K562 (cell line): ENCODE data around the gene RGS13. TPM values are rescaled to one million over a fixed set of nuclear protein-coding genes. Genes with fewer than 3 reads are reported as not detected.

ENCODE experiments used
- ATAC-seq: fragments of 200-7000 bp; cut with Tn5 transposase; 3 replicates; pipeline ENCODE4 v1.9.1; 2020; ENCODE audit warnings: moderate library complexity
- BruUV-seq: library from RNA; stranded (reverse); fragments of 400-500 nt; replicated peaks from 2 replicates; lab custom pipeline; 2021; lab: Mats Ljungman, UMichigan
- CTCF ChIA-PET: fragments of 300-600 bp; formaldehyde crosslinking; extraction: SDS; loops from one replicate; lab custom pipeline; 2021; ENCODE audit warnings: low intra/inter-chr PET ratio; lab: Yijun Ruan, JAX
- POLR2A ChIA-PET: fragments of 300-600, 350-650 bp; sonication (Branson Sonifier 250); formaldehyde crosslinking; extraction: SDS; loops from one replicate; lab custom pipeline; 2021; ENCODE audit warnings: antibody characterized with exemption, inconsistent platforms; lab: Yijun Ruan, JAX
- DNase-seq, 4 experiments: peaks; one replicate each; pipeline versions ENCODE4 v3.0.0 to v3.0.0-alpha.2; 2011 to 2018; ENCODE audit warnings: low spot score in 3 of 4, mixed read lengths in 3 of 4; ENCODE audit errors: extremely low read depth in 1 of 4
- FAIRE-seq: peaks from 2 replicates; lab custom pipeline; 2011; peaks lifted over from hg19 to GRCh38; lab: Jason Lieb, UNC
- H2AFZ ChIP-seq: 2 replicates; pipeline ENCODE4 v1.6.0; 2011; ENCODE audit warnings: low read depth, low read length, control low read depth, inconsistent platforms
- H3K27ac ChIP-seq: fragments of 200-600 bp; 3 replicates; pipeline ENCODE4 v1.8.0; 2011; ENCODE audit warnings: low read depth, mild to moderate bottlenecking, control low read depth, inconsistent platforms, low read length, moderate library complexity, mixed read lengths; ENCODE audit errors: extremely low read depth
- H3K27me3 ChIP-seq, 2 experiments: fragments of 300-600 bp in 1 of 2; 2 replicates in 1 of 2; 3 replicates in 1 of 2; pipeline versions ENCODE4 v1.6.0 to v1.8.0; 2011; ENCODE audit warnings: inconsistent platforms in 2 of 2, low read length in 2 of 2, mild to moderate bottlenecking in 1 of 2, mixed read lengths in 1 of 2, moderate library complexity in 1 of 2; ENCODE audit not compliant: control insufficient read depth in 2 of 2, insufficient read depth in 2 of 2
- H3K36me3 ChIP-seq: fragments of 300-600 bp; 3 replicates; pipeline ENCODE4 v1.8.0; 2011; ENCODE audit warnings: mild to moderate bottlenecking, low read length, inconsistent platforms; ENCODE audit not compliant: control insufficient read depth, insufficient read depth
- H3K4me1 ChIP-seq, 2 experiments: fragments of 200-600 bp in 1 of 2; replicated peaks in 1 of 2; 2 replicates in 1 of 2; 3 replicates in 1 of 2; pipeline versions ENCODE4 v1.5.1 to v1.8.0; 2011; ENCODE audit warnings: inconsistent platforms in 2 of 2, low read length in 2 of 2, mild to moderate bottlenecking in 1 of 2, mixed read lengths in 1 of 2, moderate library complexity in 1 of 2; ENCODE audit not compliant: control insufficient read depth in 2 of 2, insufficient read depth in 2 of 2
- H3K4me2 ChIP-seq: 2 replicates; pipeline ENCODE4 v1.6.1; 2011; ENCODE audit warnings: low read length, control low read depth, inconsistent platforms, mixed read lengths; ENCODE audit not compliant: insufficient read depth
- H3K4me3 ChIP-seq: fragments of 200-600 bp; sonication (generic), shearing (Covaris generic); 2 replicates; pipeline ENCODE4 v1.5.1; 2016; ENCODE audit warnings: control low read depth, inconsistent platforms
- H3K79me2 ChIP-seq: fragments of 200-600 bp; 3 replicates; pipeline ENCODE4 v1.8.0; 2011; ENCODE audit warnings: low read length, inconsistent platforms; ENCODE audit not compliant: control insufficient read depth, insufficient read depth
- H3K9ac ChIP-seq, 2 experiments: 2 replicates each; pipeline versions ENCODE4 v1.6.0 to v1.6.1; 2011; ENCODE audit warnings: low read depth in 2 of 2, low read length in 2 of 2, control low read depth in 1 of 2, inconsistent platforms in 1 of 2, mild to moderate bottlenecking in 1 of 2, mixed read lengths in 1 of 2; ENCODE audit not compliant: insufficient read depth in 1 of 2
- H3K9me1 ChIP-seq: one replicate; pipeline ENCODE4 v1.6.0; 2011; ENCODE audit warnings: inconsistent platforms, mild to moderate bottlenecking, low read length, moderate library complexity; ENCODE audit not compliant: control insufficient read depth, insufficient read depth
- H3K9me3 ChIP-seq: replicated peaks from 2 replicates; pipeline ENCODE4 v1.5.1; 2011; ENCODE audit warnings: low read depth, low read length, inconsistent platforms; ENCODE audit not compliant: control insufficient read depth, insufficient read depth
- H4K20me1 ChIP-seq: replicated peaks from 2 replicates; pipeline ENCODE4 v1.6.1; 2011; ENCODE audit warnings: low read length, inconsistent platforms, mixed read lengths; ENCODE audit not compliant: control insufficient read depth, insufficient read depth
- EP300 ChIP-seq: IDR thresholded peaks from 2 replicates; pipeline ENCODE4 v1.6.1; 2012; ENCODE audit warnings: low read length, improper control_type of control experiment
- FOXA3 ChIP-seq, 2 experiments: fragments of 450-650 bp in 1 of 2; sonication (generic) in 1 of 2; formaldehyde crosslinking; IDR thresholded peaks in 1 of 2; conservative IDR thresholded peaks in 1 of 2; 2 replicates each; pipeline versions ENCODE4 v1.4.0 to v1.8.0; 2020 to 2022; ENCODE audit warnings: mild to moderate bottlenecking in 2 of 2, missing genetic modification reagents in 1 of 2
- SMARCE1 ChIP-seq: fragments of 450-650 bp; IDR thresholded peaks from 2 replicates; pipeline ENCODE4 v1.7.1; 2016; ENCODE audit warnings: mild to moderate bottlenecking
- ZBTB1 ChIP-seq: sonication (generic); formaldehyde crosslinking; IDR thresholded peaks from 2 replicates; pipeline ENCODE4 v1.8.1; 2023; ENCODE audit warnings: missing genetic modification reagents, low read depth, mild to moderate bottlenecking, borderline replicate concordance
- WGBS: fragments of 100-300 bp; shearing (Covaris generic); methylation state at CpG from one replicate; pipeline ENCODE4 v1.1.6; 2016; ENCODE audit warnings: low coverage, mixed read lengths; ENCODE audit not compliant: insufficient coverage; ENCODE audit errors: missing lambda C conversion rate; 5-methylcytosine and 5-hydroxymethylcytosine counted together
- in situ Hi-C: fragments of 300-500 bp; cut with MboI; formaldehyde crosslinking; loops from 4 replicates; pipeline ENCODE4 v1.15.0; 2018; ENCODE audit warnings: inconsistent platforms, mixed read lengths
- intact Hi-C: fragments of 100-400 bp; cut with micrococcal nuclease; formaldehyde crosslinking; loops from 2 replicates; pipeline ENCODE4 v1.14.2; 2022
- polyA plus RNA-seq, 8 experiments: library from polyadenylated mRNA; depleted of rRNA in 4 of 8; stranded (reverse) in 5 of 8; unstranded in 3 of 8; fragments of >200 nt; fragmentation: Nextera tagmentation in 2 of 8; fragmentation: Illumina TruSeq in 1 of 8; extraction: Ambion mirVana in 2 of 8; extraction: Trizol in 1 of 8; gene quantifications; 2 replicates each; pipeline versions ENCODE4 v1.2.1 to v1.2.3, GENCODE V29; 2011 to 2014; ENCODE audit warnings: inconsistent platforms in 1 of 8, missing spikeins in 1 of 8
- total RNA-seq, 7 experiments: library from RNA; depleted of rRNA in 6 of 7; stranded (reverse); fragments of >200 nt in 6 of 7; fragmentation: Illumina TruSeq in 2 of 7; extraction: Trizol in 2 of 7; gene quantifications; 2 replicates each; pipeline versions ENCODE4 v1.2.1 to v1.2.3, GENCODE V29; 2011 to 2021; ENCODE audit warnings: low replicate concordance in 1 of 7

The RGS13 gene
- total and polyA plus RNA-seq, 9 of the 15 experiments (the other 6 are each of a cell fraction or from before 2014, with no cell fraction given) = not detected

DNA sequence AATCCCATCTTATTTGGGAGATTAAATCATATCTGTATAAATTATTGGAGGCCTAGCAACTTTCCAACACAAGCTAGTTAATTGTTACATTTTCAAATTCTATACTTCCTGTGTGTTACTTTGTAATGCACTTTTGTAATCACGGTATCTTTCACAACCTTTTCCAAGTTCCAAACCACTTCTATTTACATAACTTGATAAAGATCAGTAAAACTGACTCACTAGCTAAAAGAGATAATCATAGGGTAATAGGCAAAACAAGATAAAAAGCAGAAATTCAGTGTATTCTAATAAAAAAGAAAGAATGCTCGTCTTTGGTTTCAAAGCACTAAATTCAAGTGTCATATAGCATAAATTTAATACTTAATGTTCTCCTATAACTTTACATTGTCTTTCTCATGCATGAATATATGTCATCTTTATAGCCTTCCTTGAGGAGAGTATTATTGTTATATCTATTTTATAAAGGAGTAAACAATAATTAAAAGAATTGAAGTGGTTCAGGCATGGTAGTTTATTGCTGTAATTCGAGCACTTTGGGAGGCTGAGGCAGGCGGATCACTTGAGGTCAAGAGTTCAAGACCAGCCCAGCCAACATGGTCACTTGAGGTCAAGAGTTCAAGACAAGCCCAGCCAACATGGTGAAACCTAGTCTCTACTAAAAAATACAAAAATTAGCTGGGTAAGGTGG is 66.4 kb downstream of the RGS13 start:
- no peak overlapping the region for H3K4me2 ChIP-seq
- BruUV-seq = no TSS peak
- no peak overlapping the region for H2AFZ ChIP-seq
- H3K9ac ChIP-seq = no peak overlapping the region
- ATAC-seq (no peak), DNase-seq (no peak), FAIRE-seq (no peak)
- ChIA-PET CTCF (no interaction called here), POLR2A (no interaction called here)
- in situ Hi-C loops (no loop called here), intact Hi-C loops (no loop called here)
- no peak overlapping the region for H3K4me3 ChIP-seq
- 3% methylated on average over 4 of the region's 4 CpGs for WGBS
- no peaks in the 10 kb centered on the region for H3K4me1 ChIP-seq
- no peaks in the 10 kb centered on the region for H3K9me3 ChIP-seq
- TF ChIP-seq ZBTB1 (CRISPR knock-in tag) = no peak
- peak; percentile 31; the same call in 1 of the 2 replicates for TF ChIP-seq SMARCE1
- TF ChIP-seq EP300 = no peak
- TF ChIP-seq FOXA3 (CRISPR knock-in tag; conservative IDR thresholded peaks at IDR 0.05 in 1 of 2, IDR thresholded peaks at IDR 0.05 in 1 of 2) = peak in 1 of 2 experiments; percentile 62; a peak in 2 of 4 replicates
- no peaks in the 10 kb centered on the region for H3K36me3 ChIP-seq
- no peaks in the 10 kb centered on the region for H4K20me1 ChIP-seq
- H3K27me3 ChIP-seq = no peaks in the 10 kb centered on the region
- no peaks in the 10 kb centered on the region for H3K9me1 ChIP-seq
- H3K27ac ChIP-seq = no peak overlapping the region
- no peaks in the 10 kb centered on the region for H3K79me2 ChIP-seq
